Activated CD4-positive, alpha-beta T cell treated with anti-CD3 and anti-CD28 coated beads for 36 hours (primary cell): ENCODE results near the gene ITGA2. TPM values are rescaled to one million over a fixed set of nuclear protein-coding genes. Genes with fewer than 3 reads are reported as not detected.

ENCODE experiments used
- ATAC-seq: fragments of 200-7000 bp; cut with Tn5 transposase; one replicate; pipeline ENCODE4 v1.10.0; 2021; ENCODE audit warnings: mild to moderate bottlenecking, moderate library complexity
- CTCF ChIA-PET: fragments of 350-600 bp; sonication (Branson Sonifier 250); formaldehyde crosslinking; loops from one replicate; lab custom pipeline; 2021; ENCODE audit warnings: antibody characterized with exemption; lab: Charles Lee
- POLR2A ChIA-PET: fragments of 350-600 bp; sonication (Branson Sonifier 250); formaldehyde crosslinking; loops from one replicate; lab custom pipeline; 2021; ENCODE audit warnings: antibody characterized with exemption, inconsistent platforms; lab: Charles Lee
- DNase-seq: peaks from one replicate; pipeline ENCODE4 v3.0.0-alpha.2; 2020
- H3K27ac Mint-ChIP-seq: one replicate; pipeline ENCODE4 v1.8.0; 2021; ENCODE audit warnings: mixed read lengths
- H3K27me3 Mint-ChIP-seq: one replicate; pipeline ENCODE4 v1.8.0; 2021; ENCODE audit warnings: mixed read lengths
- H3K36me3 Mint-ChIP-seq: one replicate; pipeline ENCODE4 v1.8.0; 2021; ENCODE audit warnings: low read depth, mixed read lengths
- H3K4me1 Mint-ChIP-seq: one replicate; pipeline ENCODE4 v1.8.0; 2021; ENCODE audit warnings: mixed read lengths
- H3K4me3 Mint-ChIP-seq: one replicate; pipeline ENCODE4 v1.8.0; 2021; ENCODE audit warnings: mild to moderate bottlenecking, moderate library complexity, mixed read lengths
- H3K9me3 Mint-ChIP-seq: one replicate; pipeline ENCODE4 v1.8.0; 2021; ENCODE audit warnings: low read depth, mixed read lengths
- intact Hi-C, 2 experiments: fragments of 100-400 bp; cut with DNase I in 1 of 2; cut with micrococcal nuclease in 1 of 2; formaldehyde crosslinking; loops; one replicate each; pipeline versions ENCODE4 v1.14.2 to v1.15.1; 2022 to 2024; cut with DNase I, micrococcal nuclease
- total RNA-seq, 2 experiments: library from RNA; stranded (reverse); gene quantifications; one replicate each; pipeline ENCODE4 v1.2.3, GENCODE V29; 2021

The ITGA2 gene
- total RNA-seq, 2 experiments from 2014 or later: 0.61 to 0.71 TPM

DNA sequence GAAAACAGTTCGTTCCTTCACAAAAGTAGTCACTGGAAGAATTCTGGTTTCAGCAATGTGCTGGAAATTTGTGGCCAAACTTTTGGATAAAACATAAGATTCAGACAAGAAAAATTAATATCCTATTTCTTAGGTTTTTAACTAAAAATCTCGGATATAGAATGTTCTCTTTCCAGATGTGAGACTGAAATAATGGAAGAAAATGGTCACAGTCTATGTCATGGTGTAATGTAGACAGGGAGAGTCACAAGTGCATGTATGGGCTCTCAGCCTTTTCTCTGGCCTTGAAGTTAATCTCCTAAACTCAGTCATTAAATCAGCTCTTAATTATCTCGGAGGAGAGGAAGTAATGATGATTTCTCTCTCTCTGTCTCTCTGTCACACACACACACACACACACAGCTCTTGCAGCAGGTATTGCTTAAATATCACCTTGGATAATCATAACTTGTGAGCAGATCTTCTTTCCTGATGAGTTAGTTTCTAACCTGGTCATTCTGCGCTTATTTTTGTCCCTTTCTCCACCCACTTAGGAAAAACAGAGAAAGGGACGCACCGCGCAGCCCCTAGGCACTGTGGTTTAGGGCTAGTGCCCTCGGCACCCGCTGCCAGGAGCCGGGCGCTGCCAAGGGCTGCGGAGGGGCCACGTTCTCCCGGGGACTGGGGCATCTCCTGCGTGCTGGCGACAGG lies 672 bp upstream of the ITGA2 start:
- ChIA-PET POLR2A (no interaction called here), CTCF (interaction anchor here (0.6 to 2.0 kb wide), 4 partner anchors 40 to 101 kb away, joined by 3 to 8 read pairs (median 4); no protein-coding TSS in a partner anchor)
- Mint-ChIP-seq H3K27ac (peak overlapping the region; percentile 60), H3K4me3 (peak overlapping the region; percentile 59), H3K27me3 (peaks cover 47% of the 10 kb centered on the region), H3K9me3 (no peaks in the 10 kb centered on the region), H3K36me3 (no peaks in the 10 kb centered on the region), H3K4me1 (peaks cover 24% of the 10 kb centered on the region)
- intact Hi-C loops: loop anchor here (2.0 to 5.0 kb wide), 4 partner anchors 40 to 1322 kb away; partner anchors contain the start of gene ARL15 (in 1 of the 2)
- DNase-seq (no peak), ATAC-seq (peak; percentile 17)

DNA sequence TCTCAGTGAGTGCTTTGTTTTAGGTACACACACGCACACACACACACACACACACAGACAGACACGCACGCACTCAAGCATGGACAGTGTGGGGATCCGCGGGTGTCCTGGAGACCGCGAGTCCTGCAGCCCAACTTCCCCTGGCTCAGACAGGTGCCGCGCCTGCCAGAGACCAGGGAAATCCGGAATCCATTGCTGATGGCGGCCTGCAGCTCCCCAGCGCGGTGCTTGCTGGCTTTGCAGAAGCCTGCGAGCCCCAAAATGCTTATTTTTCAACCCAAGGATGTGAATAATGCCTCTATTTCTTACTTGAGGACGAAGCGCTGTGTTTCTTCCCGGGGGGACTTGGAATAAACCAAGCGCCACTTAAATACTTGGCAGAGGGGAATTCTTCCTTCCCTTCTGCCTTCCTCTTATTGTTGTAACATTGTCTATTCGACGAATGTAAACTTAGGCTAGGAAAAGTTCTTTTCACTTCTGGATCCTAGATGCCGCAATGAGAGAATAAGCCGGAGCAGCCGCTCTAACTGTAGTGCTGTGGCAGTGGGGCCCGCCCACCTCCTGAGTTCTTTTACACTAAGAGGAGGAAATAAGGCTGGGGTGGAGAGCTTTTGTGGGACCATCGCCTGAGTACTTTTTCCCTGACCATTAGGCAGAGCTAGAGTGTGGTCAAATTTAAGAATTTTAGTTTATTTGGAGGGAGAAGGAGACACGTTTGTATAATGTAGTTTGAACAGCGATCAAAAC lies 802 bp downstream of the ITGA2 start:
- Mint-ChIP-seq H3K4me1 (peaks cover 16% of the 10 kb centered on the region), H3K36me3 (no peaks in the 10 kb centered on the region), H3K4me3 (peak overlapping the region; percentile 65), H3K27ac (no peak overlapping the region), H3K27me3 (peaks cover 42% of the 10 kb centered on the region), H3K9me3 (no peaks in the 10 kb centered on the region)
- ChIA-PET CTCF (interaction anchor here (0.7 to 1.4 kb wide), 3 partner anchors 42 to 105 kb away, joined by 3 to 5 read pairs (median 3); no protein-coding TSS in a partner anchor), POLR2A (no interaction called here)
- intact Hi-C loops: loop anchor here (2.0 to 5.0 kb wide), 4 partner anchors 41 to 1321 kb away; partner anchors contain the start of gene ARL15 (in 1 of the 2)
- peak; percentile 62 for DNase-seq
- ATAC-seq: peak; percentile 50

DNA sequence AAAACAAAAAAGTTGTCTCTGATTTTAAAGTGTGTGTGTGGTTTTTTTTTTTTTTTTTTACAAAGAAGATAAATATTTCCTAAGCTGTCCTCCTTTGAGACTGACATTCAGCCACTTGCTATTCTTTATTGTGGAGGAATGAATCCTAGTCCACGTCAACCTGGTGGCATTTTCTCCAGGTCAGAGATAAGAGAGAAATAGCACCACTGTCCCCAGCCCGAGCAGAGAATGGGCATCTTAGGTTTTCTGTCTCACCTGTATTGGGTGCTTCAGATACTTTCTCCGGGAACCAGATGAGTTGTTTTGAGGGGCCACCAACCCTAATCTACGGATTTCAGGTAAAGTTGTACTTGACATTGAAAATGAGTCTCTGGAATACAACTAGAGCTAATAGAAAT lies 1.4 kb downstream of the ITGA2 start:
- no peaks in the 10 kb centered on the region for H3K36me3 Mint-ChIP-seq
- H3K27ac Mint-ChIP-seq: no peak overlapping the region
- intact Hi-C loops: no loop called here
- peaks cover 42% of the 10 kb centered on the region for H3K27me3 Mint-ChIP-seq
- ChIA-PET CTCF (interaction anchor here (0.7 to 1.4 kb wide), 4 partner anchors 38 to 106 kb away, joined by 3 to 5 read pairs (median 3); no protein-coding TSS in a partner anchor), POLR2A (no interaction called here)
- H3K9me3 Mint-ChIP-seq: no peaks in the 10 kb centered on the region
- no peak for DNase-seq
- no peak overlapping the region for H3K4me3 Mint-ChIP-seq
- ATAC-seq: no peak
- peaks cover 16% of the 10 kb centered on the region for H3K4me1 Mint-ChIP-seq

DNA sequence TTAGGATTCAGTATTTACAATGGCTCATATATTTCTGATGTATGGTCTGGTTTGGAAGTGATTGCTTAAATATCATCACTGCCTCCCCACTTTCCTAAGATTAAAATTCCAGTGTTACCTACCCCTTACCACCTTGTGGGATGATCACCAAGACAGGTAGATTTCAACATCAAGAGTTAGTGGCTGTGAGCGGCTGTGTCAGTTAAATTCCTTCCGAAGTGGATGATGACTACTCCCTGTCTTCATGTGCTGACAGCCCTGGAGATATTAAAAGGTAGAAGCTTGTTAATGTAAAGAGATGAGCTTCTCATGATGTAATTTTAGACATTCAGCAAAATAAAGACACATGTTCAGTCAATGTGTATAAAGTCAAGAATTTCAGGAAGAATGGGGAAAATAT lies 4.2 kb downstream of the ITGA2 start:
- H3K27me3 Mint-ChIP-seq: peaks cover 32% of the 10 kb centered on the region
- H3K4me3 Mint-ChIP-seq: no peak overlapping the region
- H3K9me3 Mint-ChIP-seq: no peaks in the 10 kb centered on the region
- POLR2A ChIA-PET: no interaction called here
- intact Hi-C loops: no loop called here
- no peaks in the 10 kb centered on the region for H3K36me3 Mint-ChIP-seq
- no peak for DNase-seq
- CTCF ChIA-PET: interaction anchor here (0.9 kb wide), 1 partner anchor 45 kb away, joined by 3 read pairs; no protein-coding TSS in a partner anchor
- peaks cover 6% of the 10 kb centered on the region for H3K4me1 Mint-ChIP-seq
- no peak for ATAC-seq
- no peak overlapping the region for H3K27ac Mint-ChIP-seq

DNA sequence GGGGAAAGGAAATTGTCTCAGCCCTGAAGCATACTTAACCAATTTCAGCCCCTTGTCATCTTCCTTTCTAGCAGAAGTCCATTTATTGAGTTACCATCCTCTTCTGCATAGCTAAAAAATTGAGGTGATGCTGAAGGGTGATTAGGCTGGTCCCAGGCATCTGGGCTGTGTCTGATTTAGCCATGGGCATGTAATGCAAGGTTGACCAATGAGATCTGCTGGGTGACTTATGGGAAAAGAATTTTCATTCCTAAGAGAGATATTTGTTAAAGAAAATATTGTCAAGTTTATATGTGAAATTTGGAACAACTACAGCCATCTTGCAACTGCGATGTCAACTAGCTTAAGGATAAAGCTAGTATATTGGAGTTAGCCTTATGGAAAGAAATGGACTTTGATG lies 5.1 kb downstream of the ITGA2 start:
- DNase-seq (no peak), ATAC-seq (no peak)
- Mint-ChIP-seq H3K27ac (no peak overlapping the region), H3K9me3 (no peaks in the 10 kb centered on the region), H3K36me3 (no peaks in the 10 kb centered on the region), H3K4me1 (peaks cover 2% of the 10 kb centered on the region), H3K4me3 (no peak overlapping the region), H3K27me3 (peaks cover 32% of the 10 kb centered on the region)
- CTCF ChIA-PET: interaction anchor here (0.9 kb wide), 1 partner anchor 46 kb away, joined by 3 read pairs; no protein-coding TSS in a partner anchor
- POLR2A ChIA-PET: no interaction called here
- intact Hi-C loops: no loop called here

DNA sequence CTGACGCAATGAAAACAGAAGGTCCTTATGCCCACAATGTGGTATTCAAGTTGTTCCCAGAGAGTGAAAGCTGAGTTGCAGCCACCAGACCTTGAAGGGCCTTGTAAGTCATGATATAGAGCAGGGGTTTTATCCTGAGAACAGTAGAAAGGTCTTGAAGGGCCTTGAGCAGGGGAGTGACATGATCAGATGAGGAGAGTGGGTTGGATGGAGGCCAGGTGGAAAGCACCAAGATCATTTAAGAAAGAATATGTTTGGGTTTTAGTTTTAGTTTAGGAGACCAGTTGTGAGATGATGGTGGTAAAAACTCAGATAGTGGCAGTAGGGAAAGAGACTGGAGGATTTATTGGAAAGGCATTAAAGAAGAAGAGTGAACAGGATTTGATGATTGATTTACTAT lies 5.9 kb downstream of the ITGA2 start:
- Mint-ChIP-seq H3K36me3 (no peaks in the 10 kb centered on the region), H3K4me3 (no peak overlapping the region), H3K27ac (no peak overlapping the region), H3K27me3 (peaks cover 31% of the 10 kb centered on the region), H3K4me1 (peaks cover 2% of the 10 kb centered on the region), H3K9me3 (no peaks in the 10 kb centered on the region)
- CTCF ChIA-PET: no interaction called here
- DNase-seq (peak; percentile 15), ATAC-seq (peak; percentile 61)
- intact Hi-C loops: no loop called here
- POLR2A ChIA-PET: no interaction called here

DNA sequence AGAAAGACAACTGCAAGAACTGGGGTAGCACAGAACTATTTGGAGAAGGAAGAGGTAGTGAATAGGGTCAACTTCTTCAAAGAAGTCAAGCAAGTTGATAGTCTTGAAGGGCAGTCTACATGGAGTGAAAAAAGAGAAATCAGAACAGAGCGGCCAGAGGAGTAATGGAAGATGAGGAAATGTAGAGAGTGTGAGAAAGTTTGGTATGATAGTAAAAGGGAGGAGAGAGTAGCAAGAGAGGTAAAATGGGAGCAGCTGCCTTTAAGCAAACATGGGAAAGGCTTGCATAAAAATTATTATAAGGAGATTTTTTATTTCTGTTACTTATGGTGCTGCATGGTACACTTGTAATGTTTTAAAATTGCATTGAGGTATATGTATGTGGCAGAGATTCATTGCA lies 6.8 kb downstream of the ITGA2 start:
- intact Hi-C loops: no loop called here
- ChIA-PET CTCF (interaction anchor here (1.3 kb wide), 1 partner anchor 29 kb away, joined by 3 read pairs; no protein-coding TSS in a partner anchor), POLR2A (no interaction called here)
- H3K27ac Mint-ChIP-seq: no peak overlapping the region
- ATAC-seq (no peak), DNase-seq (no peak)
- H3K4me1 Mint-ChIP-seq: no peaks in the 10 kb centered on the region
- H3K27me3 Mint-ChIP-seq: peaks cover 24% of the 10 kb centered on the region
- H3K9me3 Mint-ChIP-seq: no peaks in the 10 kb centered on the region
- H3K36me3 Mint-ChIP-seq: no peaks in the 10 kb centered on the region
- no peak overlapping the region for H3K4me3 Mint-ChIP-seq

DNA sequence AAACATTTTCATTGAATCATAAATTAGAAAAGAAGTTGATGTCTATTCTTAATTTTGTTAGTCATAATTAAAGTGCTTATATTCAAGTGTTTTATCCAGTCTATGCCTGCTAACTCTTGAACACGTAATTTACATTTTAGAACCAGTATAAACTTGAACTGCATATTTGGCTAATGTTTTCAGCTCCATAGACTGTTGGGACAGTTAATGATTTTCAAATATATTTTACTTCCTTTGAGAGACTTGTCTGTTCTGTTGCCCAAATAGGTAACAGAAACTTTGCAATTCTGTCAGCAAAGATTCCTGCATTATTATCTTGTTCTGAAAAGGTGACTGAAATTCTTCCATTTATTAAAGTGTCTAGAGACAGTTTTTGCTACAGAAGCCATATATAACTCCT lies 7.8 kb downstream of the ITGA2 start:
- peaks cover 20% of the 10 kb centered on the region for H3K27me3 Mint-ChIP-seq
- CTCF ChIA-PET: interaction anchor here (1.3 kb wide), 1 partner anchor 28 kb away, joined by 3 read pairs; no protein-coding TSS in a partner anchor
- no peaks in the 10 kb centered on the region for H3K4me1 Mint-ChIP-seq
- no peaks in the 10 kb centered on the region for H3K36me3 Mint-ChIP-seq
- POLR2A ChIA-PET: no interaction called here
- no peak overlapping the region for H3K27ac Mint-ChIP-seq
- ATAC-seq: no peak
- no peak for DNase-seq
- H3K4me3 Mint-ChIP-seq: no peak overlapping the region
- no peaks in the 10 kb centered on the region for H3K9me3 Mint-ChIP-seq
- intact Hi-C loops: no loop called here

DNA sequence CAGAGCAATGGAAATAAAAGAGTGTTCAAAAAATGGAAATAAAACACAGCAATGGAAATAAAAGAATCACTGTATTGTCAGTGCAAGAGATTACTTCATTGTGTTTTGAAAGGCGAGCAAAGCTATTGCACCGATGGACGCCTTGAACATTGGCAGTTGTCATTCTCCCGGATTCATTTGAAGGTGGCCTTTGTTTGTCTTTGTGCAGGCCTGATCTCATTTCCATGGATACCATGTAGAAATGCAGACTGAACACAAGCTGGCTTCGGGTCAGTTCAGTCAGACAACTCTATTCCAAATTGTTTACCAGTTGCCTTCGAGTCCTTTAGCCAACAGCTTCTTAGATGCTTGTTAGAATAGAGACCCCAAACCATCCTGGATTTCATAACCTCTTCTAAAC lies 8.3 kb downstream of the ITGA2 start:
- DNase-seq: no peak
- ATAC-seq: no peak
- Mint-ChIP-seq H3K27me3 (peaks cover 15% of the 10 kb centered on the region), H3K9me3 (no peaks in the 10 kb centered on the region), H3K27ac (no peak overlapping the region), H3K36me3 (no peaks in the 10 kb centered on the region), H3K4me3 (no peak overlapping the region), H3K4me1 (no peaks in the 10 kb centered on the region)
- ChIA-PET POLR2A (no interaction called here), CTCF (interaction anchor here (1.3 to 1.4 kb wide), 2 partner anchors 27 to 39 kb away, joined by 3 to 5 read pairs; no protein-coding TSS in a partner anchor)
- intact Hi-C loops: no loop called here

DNA sequence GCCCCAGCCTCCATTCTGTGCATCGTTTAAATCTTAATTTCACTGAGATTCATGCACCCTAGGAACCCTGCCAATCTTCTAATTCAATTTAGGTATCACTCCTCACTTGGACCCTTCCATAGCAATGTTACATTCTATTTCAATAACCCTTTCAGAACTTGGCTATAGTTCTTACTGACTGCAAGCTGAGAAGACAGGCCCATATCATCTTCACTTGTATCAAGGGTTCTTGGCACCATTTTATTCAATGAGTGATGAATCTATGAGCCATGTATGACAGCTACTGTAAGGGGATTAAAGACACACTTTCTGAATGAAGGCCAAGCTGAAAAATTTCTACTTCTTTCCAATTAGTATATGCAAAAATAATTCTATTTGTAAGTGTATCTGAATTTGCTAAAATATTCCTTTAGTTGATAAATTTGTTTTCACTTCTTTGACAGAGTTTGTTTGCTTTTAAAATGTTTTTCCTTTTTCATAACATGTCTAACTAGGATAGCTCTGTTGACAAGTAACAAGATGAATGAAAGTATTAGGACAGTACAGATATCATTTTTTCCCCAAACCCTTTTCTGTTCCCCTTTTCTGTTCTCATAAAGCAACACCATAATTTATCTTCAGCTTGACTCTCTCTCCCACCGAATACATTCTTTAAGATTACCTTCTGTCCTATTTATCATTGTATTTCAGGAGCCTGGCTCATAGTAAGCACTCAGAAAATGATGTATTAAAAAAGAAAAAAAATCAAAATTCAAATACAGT lies 9.6 kb downstream of the ITGA2 start:
- ATAC-seq (no peak), DNase-seq (no peak)
- no peaks in the 10 kb centered on the region for H3K36me3 Mint-ChIP-seq
- peaks cover 7% of the 10 kb centered on the region for H3K27me3 Mint-ChIP-seq
- ChIA-PET POLR2A (no interaction called here), CTCF (interaction anchor here (0.8 to 1.4 kb wide), 2 partner anchors 37 to 91 kb away, joined by 3 to 5 read pairs; no protein-coding TSS in a partner anchor)
- H3K4me1 Mint-ChIP-seq: no peaks in the 10 kb centered on the region
- H3K9me3 Mint-ChIP-seq: no peaks in the 10 kb centered on the region
- no peak overlapping the region for H3K27ac Mint-ChIP-seq
- H3K4me3 Mint-ChIP-seq: no peak overlapping the region
- intact Hi-C loops: no loop called here
